A549 (cell line): ENCODE measurements around the gene DOCK10. TPM values are rescaled to one million over a fixed set of nuclear protein-coding genes. Genes with fewer than 3 reads are reported as not detected.

Source experiments
- ATAC-seq, 2 experiments: fragments of 200-7000 bp in 1 of 2; fragments of >200 bp in 1 of 2; cut with Nextera tagmentation in 1 of 2; cut with Tn5 transposase in 1 of 2; 3 replicates each; pipeline versions ENCODE4 v1.8.0 to v1.9.1; 2018 to 2020; ENCODE audit warnings: mild to moderate bottlenecking in 1 of 2, moderate library complexity in 1 of 2
- CTCF ChIA-PET: fragments of 300-600 bp; sonication (Branson Sonifier 250); formaldehyde crosslinking; extraction: SDS; loops from one replicate; lab custom pipeline; 2021; ENCODE audit warnings: antibody characterized with exemption, inconsistent platforms; lab: Yijun Ruan, JAX
- POLR2A ChIA-PET: fragments of 350-600 bp; formaldehyde crosslinking; extraction: SDS; loops from one replicate; lab custom pipeline; 2021; ENCODE audit warnings: antibody characterized with exemption, inconsistent platforms; lab: Yijun Ruan, JAX
- DNase-seq, 2 experiments: peaks; one replicate each; pipeline versions ENCODE4 v3.0.0 to v3.0.0-alpha.2; 2011 to 2016; ENCODE audit warnings: low read depth in 1 of 2, low spot score in 1 of 2
- FAIRE-seq: peaks from 2 replicates; lab custom pipeline; 2011; peaks lifted over from hg19 to GRCh38; lab: Jason Lieb, UNC
- H3K27ac ChIP-seq, 2 experiments: fragments of >200 bp; sonication (Bioruptor Twin); formaldehyde crosslinking; 3 replicates each; pipeline ENCODE4 v1.5.1; 2016 to 2017
- H3K4me1 ChIP-seq: fragments of >200 bp; sonication (Bioruptor Twin); formaldehyde crosslinking; 3 replicates; pipeline ENCODE4 v1.6.1; 2016
- H3K4me2 ChIP-seq: fragments of >200 bp; sonication (Bioruptor Twin); formaldehyde crosslinking; 3 replicates; pipeline ENCODE4 v1.6.1; 2016
- H3K4me3 ChIP-seq: fragments of >200 bp; sonication (Bioruptor Twin); formaldehyde crosslinking; 3 replicates; pipeline ENCODE4 v1.5.1; 2016
- H3K9me3 ChIP-seq: fragments of >200 bp; sonication (Bioruptor Twin); formaldehyde crosslinking; 3 replicates; pipeline ENCODE4 v1.6.1; 2016
- BCL3 ChIP-seq: fragments of >200 bp; sonication (Bioruptor Twin); formaldehyde crosslinking; IDR thresholded peaks from 3 replicates; pipeline ENCODE4 v1.6.1; 2016
- CBX2 ChIP-seq: fragments of 200-600 bp; sonication (generic); IDR thresholded peaks from 2 replicates; pipeline ENCODE4 v1.6.1; 2016; ENCODE audit warnings: low read depth, mild to moderate bottlenecking, borderline replicate concordance
- EHMT2 ChIP-seq: fragments of 200-600 bp; sonication (generic); IDR thresholded peaks from 2 replicates; pipeline ENCODE4 v1.6.1; 2016; ENCODE audit warnings: antibody characterized with exemption, low read depth, mild to moderate bottlenecking, moderate library complexity
- FOXS1 ChIP-seq: fragments of 250-450 bp; sonication (Bioruptor Pico); IDR thresholded peaks from 2 replicates; pipeline ENCODE4 v1.5.0; 2020; ENCODE audit warnings: mild to moderate bottlenecking, moderate library complexity
- HES2 ChIP-seq: fragments of >200 bp; sonication (Bioruptor Twin); formaldehyde crosslinking; IDR thresholded peaks from 2 replicates; pipeline ENCODE4 v1.6.1; 2016
- HEYL ChIP-seq: fragments of 250-450 bp; sonication (Bioruptor Pico); IDR thresholded peaks from 2 replicates; pipeline ENCODE4 v1.8.0; 2021; ENCODE audit warnings: mild to moderate bottlenecking, moderate library complexity
- KDM1A ChIP-seq: fragments of 200-600 bp; sonication (generic); IDR thresholded peaks from 2 replicates; pipeline ENCODE4 v1.6.1; 2016; ENCODE audit warnings: low read depth, mild to moderate bottlenecking
- NPAS2 ChIP-seq: fragments of 250-450 bp; sonication (Bioruptor Pico); IDR thresholded peaks from 2 replicates; pipeline ENCODE4 v1.8.0; 2022; ENCODE audit warnings: mild to moderate bottlenecking, moderate library complexity, borderline replicate concordance
- NR3C1 ChIP-seq: fragments of >200 bp; sonication (Bioruptor Twin); formaldehyde crosslinking; IDR thresholded peaks from 3 replicates; pipeline ENCODE4 v1.6.1; 2017
- POLR2AphosphoS2 ChIP-seq: conservative IDR thresholded peaks from 2 replicates; pipeline ENCODE4 v1.6.1; 2012; ENCODE audit warnings: low read length, improper control_type of control experiment, inconsistent platforms
- RAD21 ChIP-seq, 2 experiments: fragments of >200 bp in 1 of 2; sonication (Bioruptor Twin) in 1 of 2; formaldehyde crosslinking in 1 of 2; IDR thresholded peaks in 1 of 2; conservative IDR thresholded peaks in 1 of 2; 2 replicates in 1 of 2; 3 replicates in 1 of 2; pipeline ENCODE4 v1.6.1; 2012 to 2018; ENCODE audit warnings: inconsistent platforms in 1 of 2
- RCOR1 ChIP-seq: fragments of 150-350 bp; IDR thresholded peaks from 2 replicates; pipeline ENCODE4 v1.6.1; 2014; ENCODE audit warnings: antibody characterized with exemption, low read length, low read depth
- RNF2 ChIP-seq: fragments of 200-600 bp; sonication (generic); IDR thresholded peaks from 2 replicates; pipeline ENCODE4 v1.6.1; 2016; ENCODE audit warnings: low read depth, mild to moderate bottlenecking, antibody characterized with exemption, moderate library complexity, borderline replicate concordance
- SREBF2 ChIP-seq: fragments of 450-650 bp; IDR thresholded peaks from 2 replicates; pipeline ENCODE4 v1.6.1; 2014; ENCODE audit warnings: mild to moderate bottlenecking, moderate library complexity
- ZC3H11A ChIP-seq: fragments of 450-650 bp; IDR thresholded peaks from 2 replicates; pipeline ENCODE4 v1.6.1; 2014; ENCODE audit warnings: antibody characterized with exemption, mild to moderate bottlenecking
- ZFP36 ChIP-seq: fragments of 450-650 bp; IDR thresholded peaks from 2 replicates; pipeline ENCODE4 v1.6.1; 2014; ENCODE audit warnings: borderline replicate concordance; ENCODE audit not compliant: partially characterized antibody
- WGBS: methylation state at CpG from one replicate; pipeline ENCODE4 v1.1.6; 2017; ENCODE audit errors: missing lambda C conversion rate; 5-methylcytosine and 5-hydroxymethylcytosine counted together
- polyA plus RNA-seq, 4 experiments: library from polyadenylated mRNA; depleted of rRNA in 3 of 4; stranded (reverse); fragments of >200 nt; fragmentation: RNase III in 1 of 4; extraction: RNeasy Plus Mini Kit Qiagen cat#74134 plus additional on column Dnase treatment in 1 of 4; gene quantifications; 2 replicates in 3 of 4; 3 replicates in 1 of 4; pipeline ENCODE4 v1.2.3, GENCODE V29; 2011 to 2017
- TF ChIP-seq, protein P1 (sequence below): IDR thresholded peaks from 2 replicates; pipeline ENCODE4 v1.6.1; 2012; ENCODE audit warnings: low read depth, borderline replicate concordance
- TF ChIP-seq, protein P2 (sequence below): fragments of >200 bp; sonication (Bioruptor Twin); formaldehyde crosslinking; IDR thresholded peaks from 3 replicates; pipeline ENCODE4 v1.5.1; 2016
- TF ChIP-seq, protein P3 (sequence below): fragments of 200-600 bp; sonication (generic); IDR thresholded peaks from 2 replicates; pipeline ENCODE4 v1.6.1; 2016; ENCODE audit warnings: antibody characterized with exemption, mild to moderate bottlenecking, moderate library complexity
- TF ChIP-seq, protein P4 (sequence below): IDR thresholded peaks from 2 replicates; pipeline ENCODE4 v1.6.1; 2012
- TF ChIP-seq, protein P5 (sequence below): fragments of 150-350 bp; IDR thresholded peaks from 2 replicates; pipeline ENCODE4 v1.6.1; 2014; ENCODE audit warnings: low read depth, mild to moderate bottlenecking, low read length

The DOCK10 gene
- polyA plus RNA-seq, 2 of the 4 experiments (the other 2 are of a cell fraction) = 43.0 to 45.3 TPM

GRCh38 chr2:224870341-224870740, 171.9 kb downstream of the DOCK10 start (continued):
- TF ChIP-seq, protein P1, sequence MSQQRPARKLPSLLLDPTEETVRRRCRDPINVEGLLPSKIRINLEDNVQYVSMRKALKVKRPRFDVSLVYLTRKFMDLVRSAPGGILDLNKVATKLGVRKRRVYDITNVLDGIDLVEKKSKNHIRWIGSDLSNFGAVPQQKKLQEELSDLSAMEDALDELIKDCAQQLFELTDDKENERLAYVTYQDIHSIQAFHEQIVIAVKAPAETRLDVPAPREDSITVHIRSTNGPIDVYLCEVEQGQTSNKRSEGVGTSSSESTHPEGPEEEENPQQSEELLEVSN = no peak

- Histone ChIP-seq H3K4me2 (no peak overlapping the region), H3K9me3 (no peaks in the 10 kb centered on the region), H3K4me1 (no peaks in the 10 kb centered on the region; the same call in 2 of the 3 replicates), H3K27ac (no peak overlapping the region), H3K4me3 (no peak overlapping the region)
- DNase-seq (no peak), FAIRE-seq (no peak), ATAC-seq (no peak)
- POLR2A ChIA-PET = no interaction called here
- WGBS = 83% methylated on average over 3 of the region's 3 CpGs
- CTCF ChIA-PET = no interaction called here
- TF ChIP-seq, protein P2, sequence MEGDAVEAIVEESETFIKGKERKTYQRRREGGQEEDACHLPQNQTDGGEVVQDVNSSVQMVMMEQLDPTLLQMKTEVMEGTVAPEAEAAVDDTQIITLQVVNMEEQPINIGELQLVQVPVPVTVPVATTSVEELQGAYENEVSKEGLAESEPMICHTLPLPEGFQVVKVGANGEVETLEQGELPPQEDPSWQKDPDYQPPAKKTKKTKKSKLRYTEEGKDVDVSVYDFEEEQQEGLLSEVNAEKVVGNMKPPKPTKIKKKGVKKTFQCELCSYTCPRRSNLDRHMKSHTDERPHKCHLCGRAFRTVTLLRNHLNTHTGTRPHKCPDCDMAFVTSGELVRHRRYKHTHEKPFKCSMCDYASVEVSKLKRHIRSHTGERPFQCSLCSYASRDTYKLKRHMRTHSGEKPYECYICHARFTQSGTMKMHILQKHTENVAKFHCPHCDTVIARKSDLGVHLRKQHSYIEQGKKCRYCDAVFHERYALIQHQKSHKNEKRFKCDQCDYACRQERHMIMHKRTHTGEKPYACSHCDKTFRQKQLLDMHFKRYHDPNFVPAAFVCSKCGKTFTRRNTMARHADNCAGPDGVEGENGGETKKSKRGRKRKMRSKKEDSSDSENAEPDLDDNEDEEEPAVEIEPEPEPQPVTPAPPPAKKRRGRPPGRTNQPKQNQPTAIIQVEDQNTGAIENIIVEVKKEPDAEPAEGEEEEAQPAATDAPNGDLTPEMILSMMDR = no peak
- TF ChIP-seq, protein P3, sequence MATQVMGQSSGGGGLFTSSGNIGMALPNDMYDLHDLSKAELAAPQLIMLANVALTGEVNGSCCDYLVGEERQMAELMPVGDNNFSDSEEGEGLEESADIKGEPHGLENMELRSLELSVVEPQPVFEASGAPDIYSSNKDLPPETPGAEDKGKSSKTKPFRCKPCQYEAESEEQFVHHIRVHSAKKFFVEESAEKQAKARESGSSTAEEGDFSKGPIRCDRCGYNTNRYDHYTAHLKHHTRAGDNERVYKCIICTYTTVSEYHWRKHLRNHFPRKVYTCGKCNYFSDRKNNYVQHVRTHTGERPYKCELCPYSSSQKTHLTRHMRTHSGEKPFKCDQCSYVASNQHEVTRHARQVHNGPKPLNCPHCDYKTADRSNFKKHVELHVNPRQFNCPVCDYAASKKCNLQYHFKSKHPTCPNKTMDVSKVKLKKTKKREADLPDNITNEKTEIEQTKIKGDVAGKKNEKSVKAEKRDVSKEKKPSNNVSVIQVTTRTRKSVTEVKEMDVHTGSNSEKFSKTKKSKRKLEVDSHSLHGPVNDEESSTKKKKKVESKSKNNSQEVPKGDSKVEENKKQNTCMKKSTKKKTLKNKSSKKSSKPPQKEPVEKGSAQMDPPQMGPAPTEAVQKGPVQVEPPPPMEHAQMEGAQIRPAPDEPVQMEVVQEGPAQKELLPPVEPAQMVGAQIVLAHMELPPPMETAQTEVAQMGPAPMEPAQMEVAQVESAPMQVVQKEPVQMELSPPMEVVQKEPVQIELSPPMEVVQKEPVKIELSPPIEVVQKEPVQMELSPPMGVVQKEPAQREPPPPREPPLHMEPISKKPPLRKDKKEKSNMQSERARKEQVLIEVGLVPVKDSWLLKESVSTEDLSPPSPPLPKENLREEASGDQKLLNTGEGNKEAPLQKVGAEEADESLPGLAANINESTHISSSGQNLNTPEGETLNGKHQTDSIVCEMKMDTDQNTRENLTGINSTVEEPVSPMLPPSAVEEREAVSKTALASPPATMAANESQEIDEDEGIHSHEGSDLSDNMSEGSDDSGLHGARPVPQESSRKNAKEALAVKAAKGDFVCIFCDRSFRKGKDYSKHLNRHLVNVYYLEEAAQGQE = no peak
- no peak for TF ChIP-seq EHMT2
- TF ChIP-seq HEYL = no peak
- TF ChIP-seq, protein P4, sequence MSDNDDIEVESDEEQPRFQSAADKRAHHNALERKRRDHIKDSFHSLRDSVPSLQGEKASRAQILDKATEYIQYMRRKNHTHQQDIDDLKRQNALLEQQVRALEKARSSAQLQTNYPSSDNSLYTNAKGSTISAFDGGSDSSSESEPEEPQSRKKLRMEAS = no peak
- no peak for TF ChIP-seq HES2
- TF ChIP-seq KDM1A = no peak
- no peak for TF ChIP-seq NPAS2 (CRISPR knock-in tag)
- TF ChIP-seq ZFP36 = no peak
- no peak for TF ChIP-seq POLR2AphosphoS2
- TF ChIP-seq NR3C1 = no peak
- no peak for TF ChIP-seq FOXS1 (CRISPR knock-in tag)
- no peak for TF ChIP-seq ZC3H11A
Measured at GRCh38 chr2:224869601-224870233, 172.6 kb downstream of the DOCK10 start.

GRCh38 chr2:224865016-224865415, 177.3 kb downstream of the DOCK10 start:
- FAIRE-seq (no peak), DNase-seq (no peak), ATAC-seq (no peak)
- no peaks in the 10 kb centered on the region for H3K9me3 ChIP-seq
- H3K27ac ChIP-seq = no peak overlapping the region
- ChIA-PET CTCF (no interaction called here), POLR2A (no interaction called here)
- TF ChIP-seq RAD21 (conservative IDR thresholded peaks at IDR 0.05 in 1 of 2, IDR thresholded peaks at IDR 0.05 in 1 of 2) (no peak), RCOR1 (no peak), CBX2 (no peak), BCL3 (no peak), RNF2 (no peak), SREBF2 (no peak), FOXS1 (CRISPR knock-in tag) (no peak)
- TF ChIP-seq, protein P3 = no peak
- TF ChIP-seq, protein P5, sequence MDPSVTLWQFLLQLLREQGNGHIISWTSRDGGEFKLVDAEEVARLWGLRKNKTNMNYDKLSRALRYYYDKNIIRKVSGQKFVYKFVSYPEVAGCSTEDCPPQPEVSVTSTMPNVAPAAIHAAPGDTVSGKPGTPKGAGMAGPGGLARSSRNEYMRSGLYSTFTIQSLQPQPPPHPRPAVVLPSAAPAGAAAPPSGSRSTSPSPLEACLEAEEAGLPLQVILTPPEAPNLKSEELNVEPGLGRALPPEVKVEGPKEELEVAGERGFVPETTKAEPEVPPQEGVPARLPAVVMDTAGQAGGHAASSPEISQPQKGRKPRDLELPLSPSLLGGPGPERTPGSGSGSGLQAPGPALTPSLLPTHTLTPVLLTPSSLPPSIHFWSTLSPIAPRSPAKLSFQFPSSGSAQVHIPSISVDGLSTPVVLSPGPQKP = no peak
- 96% methylated on average over 2 of the region's 2 CpGs for WGBS
- no peak overlapping the region for H3K4me2 ChIP-seq
- no peaks in the 10 kb centered on the region; the same call in 2 of the 3 replicates for H3K4me1 ChIP-seq
- H3K4me3 ChIP-seq = no peak overlapping the region
